HepG2 (cell line): ENCODE data around the gene GSTT2. TPM values are rescaled to one million over a fixed set of nuclear protein-coding genes. Genes with fewer than 3 reads are reported as not detected.

ENCODE experiments used
- ARNT2 ChIP-seq: sonication (generic); formaldehyde crosslinking; IDR thresholded peaks from 2 replicates; pipeline ENCODE4 v1.8.0; 2022; ENCODE audit warnings: mild to moderate bottlenecking, low read depth, missing genetic modification reagents, moderate library complexity
- E2F5 ChIP-seq: sonication (generic); formaldehyde crosslinking; conservative IDR thresholded peaks from 2 replicates; pipeline ENCODE4 v1.4.0; 2020; ENCODE audit warnings: missing genetic modification reagents
- GATAD1 ChIP-seq: IDR thresholded peaks from 2 replicates; pipeline ENCODE4 v1.6.1; 2016; ENCODE audit warnings: missing genetic modification reagents, missing compliant biosample characterization
- GFI1 ChIP-seq: sonication (generic); formaldehyde crosslinking; IDR thresholded peaks from 2 replicates; pipeline ENCODE4 v1.5.0; 2020; ENCODE audit warnings: missing genetic modification reagents, mild to moderate bottlenecking, borderline replicate concordance
- KAT2B ChIP-seq: fragments of 150-350 bp; IDR thresholded peaks from 2 replicates; pipeline ENCODE4 v1.6.1; 2014; ENCODE audit warnings: low read depth, low read length, borderline replicate concordance
- NR2F6 ChIP-seq, 2 experiments: IDR thresholded peaks; 2 replicates each; pipeline ENCODE4 v1.6.1; 2016; ENCODE audit warnings: antibody characterized with exemption in 1 of 2, mild to moderate bottlenecking in 1 of 2
- REST ChIP-seq, 2 experiments: IDR thresholded peaks; 2 replicates each; pipeline ENCODE4 v1.6.1; 2011 to 2012; ENCODE audit warnings: low read length in 2 of 2, borderline replicate concordance in 1 of 2, low read depth in 1 of 2, mild to moderate bottlenecking in 1 of 2, moderate library complexity in 1 of 2
- RFXAP ChIP-seq: sonication (generic); formaldehyde crosslinking; IDR thresholded peaks from 2 replicates; pipeline ENCODE4 v1.4.0; 2020; ENCODE audit warnings: missing genetic modification reagents, borderline replicate concordance
- SRY ChIP-seq: sonication (generic); formaldehyde crosslinking; IDR thresholded peaks from 2 replicates; pipeline ENCODE4 v1.8.0; 2022; ENCODE audit warnings: mild to moderate bottlenecking, missing genetic modification reagents
- TBX3 ChIP-seq: fragments of 450-650 bp; IDR thresholded peaks from 2 replicates; pipeline ENCODE4 v1.6.1; 2017; ENCODE audit warnings: antibody characterized with exemption, mild to moderate bottlenecking, inconsistent platforms, borderline replicate concordance
- TEAD2 ChIP-seq: sonication (generic); formaldehyde crosslinking; IDR thresholded peaks from 2 replicates; pipeline ENCODE4 v1.9.0; 2021; ENCODE audit warnings: missing genetic modification reagents
- TEAD3 ChIP-seq: optimal IDR thresholded peaks from 2 replicates; pipeline ENCODE3; 2016; ENCODE audit warnings: borderline replicate concordance
- U2AF2 ChIP-seq: fragments of 200-400 bp; formaldehyde crosslinking; IDR thresholded peaks from 2 replicates; pipeline ENCODE4 v1.6.1; 2017; ENCODE audit warnings: low read depth, mild to moderate bottlenecking, low read length
- ZFP36L1 ChIP-seq: sonication (generic); formaldehyde crosslinking; IDR thresholded peaks from 2 replicates; pipeline ENCODE4 v1.8.0; 2022; ENCODE audit warnings: mild to moderate bottlenecking, missing genetic modification reagents, moderate library complexity
- ZFX ChIP-seq: sonication (generic); formaldehyde crosslinking; IDR thresholded peaks from 2 replicates; pipeline ENCODE4 v1.4.0; 2020; ENCODE audit warnings: mild to moderate bottlenecking, low read depth, missing genetic modification reagents, moderate library complexity
- ZMYM3 ChIP-seq: sonication (generic); formaldehyde crosslinking; IDR thresholded peaks from 2 replicates; pipeline ENCODE4 v1.5.1; 2020; ENCODE audit warnings: mild to moderate bottlenecking, missing genetic modification reagents
- ZNF317 ChIP-seq: sonication (generic); formaldehyde crosslinking; IDR thresholded peaks from 2 replicates; pipeline ENCODE4 v1.5.0; 2020; ENCODE audit warnings: mild to moderate bottlenecking, missing genetic modification reagents
- ZNF451 ChIP-seq: sonication (generic); formaldehyde crosslinking; IDR thresholded peaks from 2 replicates; pipeline ENCODE4 v1.5.0; 2020; ENCODE audit warnings: mild to moderate bottlenecking, missing genetic modification reagents
- ZNF614 ChIP-seq: IDR thresholded peaks from 2 replicates; pipeline ENCODE4 v1.6.1; 2018; ENCODE audit warnings: missing biosample characterization, missing genetic modification reagents, inconsistent platforms, borderline replicate concordance
- ZNF879 ChIP-seq: sonication (generic); formaldehyde crosslinking; IDR thresholded peaks from 2 replicates; pipeline ENCODE4 v1.8.1; 2023; ENCODE audit warnings: missing genetic modification reagents
- polyA plus RNA-seq, 8 experiments: library from polyadenylated mRNA; depleted of rRNA in 3 of 8; stranded (reverse) in 7 of 8; unstranded in 1 of 8; fragments of >200 nt; fragmentation: Illumina TruSeq in 4 of 8; extraction: Trizol in 4 of 8; gene quantifications; 2 replicates each; pipeline versions ENCODE4 v1.2.1 to v1.2.3, GENCODE V29; 2011 to 2016; ENCODE audit warnings: low read depth in 4 of 8, missing spikeins in 1 of 8, mixed read lengths in 1 of 8; ENCODE audit not compliant: insufficient read depth in 1 of 8
- total RNA-seq, 5 experiments: library from RNA; depleted of rRNA; stranded (reverse); fragments of >200 nt; fragmentation: Illumina TruSeq; extraction: Trizol; gene quantifications; 2 replicates each; pipeline ENCODE4 v1.2.3, GENCODE V29; 2016; ENCODE audit warnings: low read depth in 1 of 5
- TF ChIP-seq, protein P1 (sequence below): sonication (generic); formaldehyde crosslinking; IDR thresholded peaks from 2 replicates; pipeline ENCODE4 v1.5.0; 2020; ENCODE audit warnings: mild to moderate bottlenecking, missing genetic modification reagents, moderate library complexity
- TF ChIP-seq, protein P2 (sequence below): sonication (generic); formaldehyde crosslinking; IDR thresholded peaks from 2 replicates; pipeline ENCODE4 v1.4.0; 2020; ENCODE audit warnings: mild to moderate bottlenecking, missing genetic modification reagents

The GSTT2 gene
- total and polyA plus RNA-seq, 2 of the 13 experiments (the other 11 are each of a cell fraction or from before 2014, with no cell fraction given): not detected

GRCh38 chr22:24009227-24010017 lies 29.5 kb downstream of the GSTT2 start (continued):
- TF ChIP-seq NR2F6 (IDR thresholded peaks at IDR 0.05): peak; percentile 23; the same call in 1 of the 2 replicates
- TF ChIP-seq NR2F6 (CRISPR knock-in tag; IDR thresholded peaks at IDR 0.05): peak; percentile 45
- TF ChIP-seq, protein P1, sequence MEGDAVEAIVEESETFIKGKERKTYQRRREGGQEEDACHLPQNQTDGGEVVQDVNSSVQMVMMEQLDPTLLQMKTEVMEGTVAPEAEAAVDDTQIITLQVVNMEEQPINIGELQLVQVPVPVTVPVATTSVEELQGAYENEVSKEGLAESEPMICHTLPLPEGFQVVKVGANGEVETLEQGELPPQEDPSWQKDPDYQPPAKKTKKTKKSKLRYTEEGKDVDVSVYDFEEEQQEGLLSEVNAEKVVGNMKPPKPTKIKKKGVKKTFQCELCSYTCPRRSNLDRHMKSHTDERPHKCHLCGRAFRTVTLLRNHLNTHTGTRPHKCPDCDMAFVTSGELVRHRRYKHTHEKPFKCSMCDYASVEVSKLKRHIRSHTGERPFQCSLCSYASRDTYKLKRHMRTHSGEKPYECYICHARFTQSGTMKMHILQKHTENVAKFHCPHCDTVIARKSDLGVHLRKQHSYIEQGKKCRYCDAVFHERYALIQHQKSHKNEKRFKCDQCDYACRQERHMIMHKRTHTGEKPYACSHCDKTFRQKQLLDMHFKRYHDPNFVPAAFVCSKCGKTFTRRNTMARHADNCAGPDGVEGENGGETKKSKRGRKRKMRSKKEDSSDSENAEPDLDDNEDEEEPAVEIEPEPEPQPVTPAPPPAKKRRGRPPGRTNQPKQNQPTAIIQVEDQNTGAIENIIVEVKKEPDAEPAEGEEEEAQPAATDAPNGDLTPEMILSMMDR (CRISPR knock-in tag): no peak
- TF ChIP-seq E2F5: no peak
- peak; percentile 42; the same call in 1 of the 2 replicates for TF ChIP-seq ZFX
- no peak for TF ChIP-seq TBX3
- TF ChIP-seq, protein P2, sequence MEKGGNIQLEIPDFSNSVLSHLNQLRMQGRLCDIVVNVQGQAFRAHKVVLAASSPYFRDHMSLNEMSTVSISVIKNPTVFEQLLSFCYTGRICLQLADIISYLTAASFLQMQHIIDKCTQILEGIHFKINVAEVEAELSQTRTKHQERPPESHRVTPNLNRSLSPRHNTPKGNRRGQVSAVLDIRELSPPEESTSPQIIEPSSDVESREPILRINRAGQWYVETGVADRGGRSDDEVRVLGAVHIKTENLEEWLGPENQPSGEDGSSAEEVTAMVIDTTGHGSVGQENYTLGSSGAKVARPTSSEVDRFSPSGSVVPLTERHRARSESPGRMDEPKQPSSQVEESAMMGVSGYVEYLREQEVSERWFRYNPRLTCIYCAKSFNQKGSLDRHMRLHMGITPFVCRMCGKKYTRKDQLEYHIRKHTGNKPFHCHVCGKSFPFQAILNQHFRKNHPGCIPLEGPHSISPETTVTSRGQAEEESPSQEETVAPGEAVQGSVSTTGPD (CRISPR knock-in tag): no peak
- peak; percentile 36 for TF ChIP-seq GFI1 (CRISPR knock-in tag)
- TF ChIP-seq SRY (CRISPR knock-in tag): no peak
- TF ChIP-seq ARNT2 (CRISPR knock-in tag): peak; percentile 28; the same call in 1 of the 2 replicates
- TF ChIP-seq ZNF614 (CRISPR knock-in tag): no peak
- no peak for TF ChIP-seq ZNF879 (CRISPR knock-in tag)
- no peak for TF ChIP-seq TEAD2 (CRISPR knock-in tag)
- no peak for TF ChIP-seq ZNF317 (CRISPR knock-in tag)
- peak; percentile 28; the same call in 1 of the 2 replicates for TF ChIP-seq GATAD1 (CRISPR knock-in tag)
- TF ChIP-seq RFXAP (CRISPR knock-in tag): no peak
- peak; percentile 15 for TF ChIP-seq TEAD3 (CRISPR knock-in tag)
- TF ChIP-seq ZFP36L1: no peak
- peak in 1 of 2 experiments; percentile 6; a peak in 1 of 4 replicates for TF ChIP-seq REST (IDR thresholded peaks at IDR 0.05; ENCODE audit: borderline replicate concordance in 1 of 2, low read depth in 1 of 2, low read length in 2 of 2)
- no peak for TF ChIP-seq U2AF2
- no peak for TF ChIP-seq KAT2B
- TF ChIP-seq ZNF451 (CRISPR knock-in tag): no peak
- TF ChIP-seq ZMYM3 (CRISPR knock-in tag): 0 out of 2 replicates have a peak, but pooled peaks have one; percentile 36
